ENCODE data around the gene MAP3K1. TPM values are rescaled to one million over a fixed set of nuclear protein-coding genes. Genes with fewer than 3 reads are reported as not detected.

The MAP3K1 gene
- total and polyA plus RNA-seq, 5 donors: 2.7 to 9.0 (median 7.9) TPM

DNA sequence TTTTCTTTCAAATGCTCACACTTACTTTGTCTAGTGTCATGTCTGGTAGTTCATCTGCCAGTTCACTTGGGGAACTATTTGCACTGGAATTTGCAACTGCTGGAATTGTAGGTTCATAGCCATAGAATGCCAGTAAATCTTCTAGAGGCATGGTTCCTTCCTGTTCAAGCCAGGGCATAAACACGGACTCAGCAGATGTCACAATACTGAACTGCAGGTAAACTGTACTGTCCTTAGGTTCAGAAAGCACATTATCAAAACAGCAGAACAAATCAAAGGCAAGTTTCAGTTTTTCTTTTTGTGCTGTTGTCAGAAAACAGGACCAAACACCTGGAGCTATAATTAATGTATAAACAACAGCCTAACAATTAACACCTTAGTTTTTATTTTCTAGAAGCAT, 123.5 kb downstream of the MAP3K1 start:
- 80% methylated on average over 1 of the region's 1 CpG for WGBS
- DNase-seq (no peak), ATAC-seq (no peak)
- intact Hi-C loops (cut with DNase I): no loop called here
- no peak overlapping the region for H3K4me3 ChIP-seq (ENCODE audit: low read length)
- H3K27me3 ChIP-seq (ENCODE audit: control insufficient read depth, insufficient read depth): no peaks in the 10 kb centered on the region
- no peaks in the 10 kb centered on the region for H3K4me1 ChIP-seq (ENCODE audit: control insufficient read depth, insufficient read depth, low read length)
- no peaks in the 10 kb centered on the region for H3K9me3 ChIP-seq (ENCODE audit: control insufficient read depth, low read length)
- no peak overlapping the region for H3K27ac ChIP-seq (ENCODE audit: low read length)

DNA sequence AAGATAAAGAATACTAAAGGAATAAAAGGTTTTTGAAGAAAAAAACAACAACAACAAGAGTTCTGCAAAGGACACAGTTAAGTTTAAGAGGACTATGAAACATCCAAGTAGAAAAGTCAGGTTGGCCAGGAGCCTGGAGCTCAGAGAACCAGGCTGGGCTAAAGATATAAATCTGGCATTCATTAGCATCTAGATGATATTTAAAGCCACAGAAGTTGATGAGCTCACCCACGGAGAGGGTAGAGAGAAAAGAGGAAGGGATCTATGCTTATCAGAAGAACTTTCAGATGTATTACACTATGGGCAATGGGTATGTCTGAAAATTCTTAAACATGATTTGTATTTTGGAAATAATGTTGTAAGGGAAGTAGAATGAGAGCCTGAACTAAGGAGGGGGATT, 126.6 kb downstream of the MAP3K1 start:
- H3K27ac ChIP-seq (ENCODE audit: low read length): no peak overlapping the region
- 35% methylated on average over 1 of the region's 1 CpG for WGBS
- H3K4me3 ChIP-seq (ENCODE audit: low read length): no peak overlapping the region
- no peaks in the 10 kb centered on the region for H3K9me3 ChIP-seq (ENCODE audit: control insufficient read depth, low read length)
- ATAC-seq (no peak), DNase-seq (no peak)
- intact Hi-C loops (cut with DNase I): no loop called here
- H3K27me3 ChIP-seq (ENCODE audit: control insufficient read depth, insufficient read depth): no peaks in the 10 kb centered on the region
- H3K4me1 ChIP-seq (ENCODE audit: control insufficient read depth, insufficient read depth, low read length): no peaks in the 10 kb centered on the region

Other genes with a start within 250 kb of the MAP3K1 start
- gene SETD9, start 94.0 kb downstream of the MAP3K1 start, total RNA-seq: 10 to 100 TPM; 11.6 to 17.0 (median 14.3) TPM
- gene SETD9, start 94.0 kb downstream of the MAP3K1 start, polyA plus RNA-seq: 8.3 TPM
- gene MIER3, start 136.6 kb downstream of the MAP3K1 start, total RNA-seq: 10 to 100 TPM; 14.0 to 19.8 (median 18.1) TPM
- 4.3 TPM for gene MIER3, start 136.6 kb downstream of the MAP3K1 start, polyA plus RNA-seq

Data from right cardiac atrium (tissue), 5 donors.